COLO668 (cell line): ENCODE measurements around the gene NTN3.

ENCODE experiments used
- DNase-seq: peaks from one replicate; lab custom pipeline; 2025; ENCODE audit not compliant: unreplicated experiment; lab: John Stamatoyannopoulos, UW

The NTN3 gene

GRCh38 chr16:2494616-2495015, 23.5 kb downstream of the NTN3 start:
- DNase-seq: no peak

GRCh38 chr16:2495041-2495440, 23.9 kb downstream of the NTN3 start:
- DNase-seq: no peak

- no peak for DNase-seq
Observed at GRCh38 chr16:2496223-2497115, 25.4 kb downstream of the NTN3 start.

- DNase-seq: no peak
Observed at GRCh38 chr16:2497116-2497630, 26.1 kb downstream of the NTN3 start.

GRCh38 chr16:2497695-2498484, 26.8 kb downstream of the NTN3 start:
- no peak for DNase-seq

- DNase-seq: no peak
Observed at GRCh38 chr16:2498531-2499253, 27.6 kb downstream of the NTN3 start.

GRCh38 chr16:2499454-2499853, 28.4 kb downstream of the NTN3 start:
- no peak for DNase-seq

GRCh38 chr16:2499890-2500429, 28.9 kb downstream of the NTN3 start:
- no peak for DNase-seq

GRCh38 chr16:2500430-2500917, 29.4 kb downstream of the NTN3 start:
- DNase-seq: no peak

- DNase-seq: peak; percentile 76
Observed at GRCh38 chr16:2500918-2501750, 30.0 kb downstream of the NTN3 start.

- DNase-seq: no peak
Observed at GRCh38 chr16:2501946-2502895, 31.1 kb downstream of the NTN3 start.

- no peak for DNase-seq
Observed at GRCh38 chr16:2505695-2506094, 34.6 kb downstream of the NTN3 start.

GRCh38 chr16:2507052-2507659, 36.1 kb downstream of the NTN3 start:
- DNase-seq: no peak

- no peak for DNase-seq
Observed at GRCh38 chr16:2507665-2508064, 36.6 kb downstream of the NTN3 start.

- DNase-seq: no peak
Observed at GRCh38 chr16:2508722-2509400, 37.8 kb downstream of the NTN3 start.

- no peak for DNase-seq
Observed at GRCh38 chr16:2511128-2511800, 40.2 kb downstream of the NTN3 start.

- no peak for DNase-seq
Observed at GRCh38 chr16:2511996-2512734, 41.1 kb downstream of the NTN3 start.
